ENCODE data around the gene GALC.

The GALC gene

DNA sequence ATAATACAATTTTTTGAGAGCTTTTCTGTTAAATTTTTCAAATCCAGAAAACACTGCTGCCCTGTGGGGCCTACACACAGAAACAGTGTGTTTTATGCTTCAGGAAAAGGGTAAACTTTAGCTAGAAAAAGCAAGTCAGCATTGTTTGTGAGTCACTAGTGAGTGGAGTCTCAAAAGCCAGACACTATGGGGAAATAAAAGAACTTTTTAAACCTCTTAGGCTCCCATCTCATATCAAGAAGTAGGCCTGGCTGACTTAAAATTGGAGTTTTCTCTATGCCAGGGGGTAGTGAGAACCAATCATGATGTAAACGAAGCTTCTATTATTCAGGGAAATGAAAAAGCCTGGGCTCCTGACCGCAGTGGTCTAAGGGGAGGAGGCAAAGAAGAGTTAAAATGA is 24.6 kb upstream of the GALC start:
- H3K4me1 ChIP-seq, result no peaks in the 10 kb centered on the region
- H3K4me3 ChIP-seq, result no peak overlapping the region
- DNase-seq (ENCODE audit: low spot score in 2 of 2), result no peak
- no peaks in the 10 kb centered on the region for H3K36me3 ChIP-seq (replicated peaks)
- H3K27me3 ChIP-seq (ENCODE audit: low read depth), result no peaks in the 10 kb centered on the region
- no peaks in the 10 kb centered on the region for H3K9me3 ChIP-seq
- in situ Hi-C loops (cut with MboI; ENCODE audit: low sequenced_read_pairs), result no loop called here

DNA sequence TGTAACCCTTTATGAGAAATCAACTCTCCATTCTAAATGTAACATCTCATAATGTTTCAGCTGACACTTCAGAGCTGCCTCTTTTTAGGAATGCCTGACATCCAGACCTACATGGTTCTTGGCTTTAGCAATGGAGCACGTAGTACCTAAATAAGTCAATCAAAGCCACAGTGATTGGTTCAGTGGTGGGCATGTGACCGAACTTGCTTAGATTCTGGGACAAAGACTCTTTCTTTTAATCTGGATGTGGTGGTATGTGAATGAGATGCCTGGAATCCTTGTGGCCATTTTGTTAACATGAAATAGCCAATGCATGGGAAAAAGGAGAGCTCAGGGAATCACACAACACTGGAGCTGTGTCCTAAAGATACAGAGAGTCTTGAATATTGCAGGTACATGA is 23.8 kb upstream of the GALC start:
- no peaks in the 10 kb centered on the region for H3K9me3 ChIP-seq
- no peak overlapping the region for H3K4me3 ChIP-seq
- no peaks in the 10 kb centered on the region for H3K36me3 ChIP-seq (replicated peaks)
- no peaks in the 10 kb centered on the region for H3K27me3 ChIP-seq (ENCODE audit: low read depth)
- in situ Hi-C loops (cut with MboI; ENCODE audit: low sequenced_read_pairs), result no loop called here
- no peaks in the 10 kb centered on the region for H3K4me1 ChIP-seq
- no peak for DNase-seq (ENCODE audit: low spot score in 2 of 2)

DNA sequence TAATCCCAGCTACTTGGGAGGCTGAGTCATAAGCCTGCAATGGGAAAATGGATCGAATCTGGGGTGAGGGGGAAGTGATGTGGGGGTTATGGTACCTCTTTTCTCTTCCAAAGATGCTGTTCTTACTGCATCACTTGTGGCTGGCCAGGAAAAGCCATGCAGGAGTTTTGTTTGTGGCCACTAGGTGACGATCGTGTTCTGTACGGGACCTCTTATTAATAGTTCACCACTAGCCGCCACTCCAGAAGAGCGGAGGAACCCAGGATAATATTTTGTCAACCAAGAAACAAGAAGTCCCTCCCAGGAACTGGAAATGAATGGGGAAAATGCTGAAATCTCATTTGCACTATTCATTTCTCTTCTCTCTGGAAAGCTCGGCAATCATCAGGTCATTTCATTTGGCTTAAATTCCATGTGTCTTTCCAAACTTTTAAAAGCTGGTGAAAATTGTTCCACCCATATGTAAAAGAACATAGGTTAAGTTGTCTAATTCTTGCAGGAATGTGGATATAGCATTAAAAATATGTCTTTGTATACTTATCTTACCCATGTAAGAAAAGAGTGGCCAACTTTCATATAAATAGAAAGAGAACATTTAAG is 20.9 kb upstream of the GALC start:
- in situ Hi-C loops (cut with MboI; ENCODE audit: low sequenced_read_pairs), result no loop called here

DNA sequence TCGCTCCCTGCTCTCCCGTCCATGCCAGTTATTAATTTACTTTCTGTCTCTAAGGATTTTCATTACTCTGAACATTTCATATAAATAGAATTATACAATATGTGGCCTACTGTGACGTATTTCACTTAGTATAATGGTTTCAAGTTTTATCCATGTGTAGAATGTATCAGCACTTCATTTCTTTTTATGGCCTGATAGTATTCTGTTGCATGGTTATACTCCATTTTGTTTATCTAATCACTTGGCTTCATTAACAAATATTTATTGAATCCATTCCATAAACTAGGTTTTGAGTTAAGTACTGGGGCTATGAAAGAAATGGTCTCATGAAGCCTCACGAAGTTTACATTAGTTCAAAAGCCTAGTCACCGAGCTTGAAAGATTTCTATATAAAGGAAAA is 19.5 kb upstream of the GALC start:
- no peaks in the 10 kb centered on the region for H3K9me3 ChIP-seq
- no peaks in the 10 kb centered on the region for H3K4me1 ChIP-seq
- DNase-seq (ENCODE audit: low spot score in 2 of 2), result no peak
- H3K36me3 ChIP-seq (replicated peaks), result no peaks in the 10 kb centered on the region
- no peaks in the 10 kb centered on the region for H3K27me3 ChIP-seq (ENCODE audit: low read depth)
- in situ Hi-C loops (cut with MboI; ENCODE audit: low sequenced_read_pairs), result no loop called here
- H3K4me3 ChIP-seq, result no peak overlapping the region

More for the DNA sequence above, 20.9 kb upstream of the GALC start:
- Histone ChIP-seq H3K9me3 (no peaks in the 10 kb centered on the region), H3K27me3 (ENCODE audit: low read depth) (no peaks in the 10 kb centered on the region), H3K36me3 (replicated peaks) (no peaks in the 10 kb centered on the region), H3K4me3 (no peak overlapping the region), H3K4me1 (no peaks in the 10 kb centered on the region)
- peak; percentile 52 to 66 for DNase-seq (ENCODE audit: low spot score in 2 of 2)

DNA sequence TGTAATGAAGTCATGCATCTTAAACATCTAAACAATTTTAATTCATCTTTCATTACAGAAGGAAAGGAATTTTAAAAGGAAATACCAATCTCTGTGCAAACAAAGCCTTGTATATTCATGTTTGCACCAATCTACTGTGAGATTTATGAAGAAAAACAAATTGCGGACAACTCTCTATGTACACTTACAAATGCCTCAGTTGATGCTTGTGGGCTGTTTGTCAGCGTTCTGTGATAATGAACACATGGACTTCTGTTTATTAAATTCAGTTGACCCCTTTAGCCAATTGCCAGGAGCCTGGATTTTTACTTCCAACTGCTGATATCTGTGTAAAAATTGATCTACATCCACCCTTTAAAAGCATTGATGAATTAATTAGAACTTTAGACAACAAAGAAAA is 17.3 kb upstream of the GALC start:
- no peaks in the 10 kb centered on the region for H3K36me3 ChIP-seq (replicated peaks)
- H3K27me3 ChIP-seq (ENCODE audit: low read depth), result no peaks in the 10 kb centered on the region
- DNase-seq (ENCODE audit: low spot score in 2 of 2), result no peak
- no peak overlapping the region for H3K4me3 ChIP-seq
- in situ Hi-C loops (cut with MboI; ENCODE audit: low sequenced_read_pairs), result no loop called here
- H3K9me3 ChIP-seq, result no peaks in the 10 kb centered on the region
- no peaks in the 10 kb centered on the region for H3K4me1 ChIP-seq

DNA sequence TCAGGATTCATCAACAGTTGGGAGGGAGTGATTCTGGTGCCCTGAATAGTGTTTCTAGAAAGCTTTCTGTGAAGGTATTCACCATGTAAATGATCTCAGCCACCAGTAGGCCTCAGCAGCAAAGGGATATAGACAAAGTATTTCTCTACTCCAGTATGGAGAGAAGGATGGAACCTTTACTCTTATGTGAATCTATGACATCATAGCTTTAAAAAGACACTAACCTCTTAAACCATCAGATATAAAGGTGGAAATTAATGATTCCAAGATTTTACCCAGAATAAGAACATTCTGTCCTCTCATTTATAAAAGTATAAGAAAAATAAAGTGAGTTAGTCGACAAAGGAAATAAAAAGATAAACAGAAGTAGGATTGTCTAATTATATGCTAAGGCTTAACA is 16.5 kb upstream of the GALC start:
- DNase-seq (ENCODE audit: low spot score in 2 of 2), result no peak
- in situ Hi-C loops (cut with MboI; ENCODE audit: low sequenced_read_pairs), result no loop called here
- Histone ChIP-seq H3K9me3 (no peaks in the 10 kb centered on the region), H3K27me3 (ENCODE audit: low read depth) (no peaks in the 10 kb centered on the region), H3K4me3 (no peak overlapping the region), H3K4me1 (no peaks in the 10 kb centered on the region), H3K36me3 (replicated peaks) (no peaks in the 10 kb centered on the region)

DNA sequence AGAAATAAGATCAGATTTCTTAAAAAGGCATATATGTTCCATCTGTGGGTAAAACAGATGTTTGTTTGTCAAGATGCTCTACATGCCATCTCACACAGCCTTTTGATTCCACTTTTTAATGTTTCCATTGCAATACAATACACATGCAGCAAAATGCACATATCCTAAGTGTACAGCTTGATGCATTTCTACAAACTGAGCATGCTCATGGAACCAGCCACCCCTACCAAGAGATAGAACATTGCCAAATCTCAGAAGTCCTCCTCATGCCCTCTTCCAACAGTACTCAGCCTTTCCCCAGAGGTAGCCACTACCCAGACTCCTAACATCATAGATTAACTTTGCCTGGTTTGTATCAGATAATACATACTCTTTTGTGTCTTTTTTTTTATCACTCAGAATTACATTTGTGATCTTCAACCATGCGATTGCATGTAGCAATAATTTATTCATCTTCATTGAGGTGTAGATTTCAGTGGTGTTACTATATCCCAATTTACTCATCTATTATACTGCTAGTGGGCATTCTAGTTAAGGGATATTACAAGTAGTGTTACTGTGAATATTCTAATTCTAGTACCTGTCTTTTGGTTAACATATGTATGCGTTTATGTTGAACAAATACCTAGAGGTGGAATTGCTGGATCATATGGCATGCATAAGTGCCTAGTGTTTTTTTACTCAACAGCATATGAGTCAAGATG is 15.2 kb upstream of the GALC start:
- H3K27me3 ChIP-seq (ENCODE audit: low read depth), result no peaks in the 10 kb centered on the region
- DNase-seq (ENCODE audit: low spot score in 2 of 2), result no peak
- no peaks in the 10 kb centered on the region for H3K4me1 ChIP-seq
- H3K36me3 ChIP-seq (replicated peaks), result no peaks in the 10 kb centered on the region
- H3K4me3 ChIP-seq, result no peak overlapping the region
- H3K9me3 ChIP-seq, result no peaks in the 10 kb centered on the region
- in situ Hi-C loops (cut with MboI; ENCODE audit: low sequenced_read_pairs), result no loop called here

- H3K9me3 ChIP-seq, result no peaks in the 10 kb centered on the region
- no peaks in the 10 kb centered on the region for H3K27me3 ChIP-seq (ENCODE audit: low read depth)
- no peaks in the 10 kb centered on the region for H3K36me3 ChIP-seq (replicated peaks)
- no peak overlapping the region for H3K4me3 ChIP-seq
- in situ Hi-C loops (cut with MboI; ENCODE audit: low sequenced_read_pairs), result no loop called here
- no peak for DNase-seq (ENCODE audit: low spot score in 2 of 2)
- H3K4me1 ChIP-seq, result no peaks in the 10 kb centered on the region
These were observed 14.6 kb upstream of the GALC start for GRCh38 chr14:88007608-88008007.

DNA sequence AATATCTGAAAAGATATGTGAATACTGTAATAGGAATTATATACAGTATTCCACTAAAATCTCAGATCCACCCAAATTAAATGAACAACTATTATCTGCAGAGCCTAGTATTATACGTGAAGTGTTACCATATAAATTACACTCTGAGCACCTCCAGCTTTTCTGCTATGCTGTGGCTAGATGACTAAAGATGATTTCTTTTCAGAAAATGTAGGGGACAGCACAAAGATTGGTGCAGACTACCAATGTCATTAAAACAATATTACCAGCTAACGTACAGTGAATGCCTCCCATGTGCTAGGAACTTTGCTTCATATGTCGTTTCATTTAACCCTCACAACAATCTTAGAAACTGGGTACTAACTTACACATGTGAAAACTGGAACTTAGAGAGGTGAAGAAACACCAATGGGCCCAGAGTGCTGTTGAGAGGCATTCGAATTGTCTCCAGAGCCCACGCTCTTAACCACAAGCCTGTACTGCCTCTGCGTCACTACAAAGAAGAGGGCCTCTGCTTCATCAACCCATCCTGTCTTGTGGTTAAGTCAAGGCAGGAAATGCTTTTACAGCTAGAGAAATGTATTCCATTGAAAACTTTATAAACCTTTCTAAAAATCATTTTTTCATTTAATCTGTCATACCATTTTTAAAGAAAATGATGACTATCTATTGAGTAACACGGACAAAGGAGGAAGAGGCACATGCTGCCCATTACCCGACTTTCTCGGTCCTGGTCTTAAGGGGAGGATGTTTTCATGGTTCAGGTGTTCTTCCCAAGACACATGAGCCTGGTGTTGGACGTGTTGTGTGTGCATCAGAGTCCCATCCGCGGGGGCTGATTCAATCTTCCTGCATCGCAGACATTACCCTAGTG is 13.2 kb upstream of the GALC start:
- in situ Hi-C loops (cut with MboI; ENCODE audit: low sequenced_read_pairs), result no loop called here
- Histone ChIP-seq H3K27me3 (ENCODE audit: low read depth) (no peaks in the 10 kb centered on the region), H3K9me3 (no peaks in the 10 kb centered on the region), H3K4me3 (no peak overlapping the region), H3K4me1 (no peaks in the 10 kb centered on the region), H3K36me3 (replicated peaks) (no peaks in the 10 kb centered on the region)
- no peak for DNase-seq (ENCODE audit: low spot score in 2 of 2)

GRCh38 chr14:88005050-88005481 is 12.1 kb upstream of the GALC start, which contains the start of gene GPR65:
GPR65 (plus strand) TSS chr14:88005135; CDS start chr14:88010848, 5,713 bp downstream.
- Histone ChIP-seq H3K4me1 (no peaks in the 10 kb centered on the region), H3K27me3 (ENCODE audit: low read depth) (no peaks in the 10 kb centered on the region), H3K9me3 (no peaks in the 10 kb centered on the region), H3K4me3 (no peak within 1 kb of the TSS), H3K36me3 (replicated peaks) (no peaks in the 10 kb centered on the region)
- in situ Hi-C loops (cut with MboI; ENCODE audit: low sequenced_read_pairs), result no loop called here
- no peak for DNase-seq (ENCODE audit: low spot score in 2 of 2)

DNA sequence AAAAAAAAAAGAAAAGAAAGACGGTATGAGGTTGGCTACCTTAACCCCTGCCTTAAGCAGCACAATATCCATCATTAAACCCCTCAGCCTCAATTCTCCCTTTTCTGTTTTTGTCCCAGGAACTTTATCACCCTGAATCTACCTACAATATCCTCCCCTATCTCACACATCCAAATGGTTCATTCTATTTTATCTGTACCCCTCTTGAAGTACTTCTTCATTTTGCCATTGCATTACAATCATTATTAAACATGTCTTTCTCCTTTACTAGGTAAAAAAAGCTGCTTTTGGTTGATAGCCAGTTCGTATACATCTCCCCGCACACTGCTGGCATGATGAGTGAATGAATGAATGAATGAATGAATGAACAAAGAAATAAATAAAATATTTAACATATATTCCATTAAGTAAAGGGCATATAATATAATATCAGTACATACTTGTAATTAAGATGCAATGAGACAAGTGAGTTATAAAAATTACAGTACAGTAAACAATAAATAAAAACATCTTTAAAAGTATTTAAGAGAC is 11.6 kb upstream of the GALC start:
- Histone ChIP-seq H3K4me1 (no peaks in the 10 kb centered on the region), H3K27me3 (ENCODE audit: low read depth) (no peaks in the 10 kb centered on the region), H3K36me3 (replicated peaks) (no peaks in the 10 kb centered on the region), H3K9me3 (no peaks in the 10 kb centered on the region), H3K4me3 (no peak overlapping the region)
- in situ Hi-C loops (cut with MboI; ENCODE audit: low sequenced_read_pairs), result no loop called here
- no peak for DNase-seq (ENCODE audit: low spot score in 2 of 2)

GRCh38 chr14:88003425-88003824 is 10.4 kb upstream of the GALC start:
- no peaks in the 10 kb centered on the region for H3K4me1 ChIP-seq
- no peaks in the 10 kb centered on the region for H3K36me3 ChIP-seq (replicated peaks)
- in situ Hi-C loops (cut with MboI; ENCODE audit: low sequenced_read_pairs), result no loop called here
- H3K9me3 ChIP-seq, result no peaks in the 10 kb centered on the region
- DNase-seq (ENCODE audit: low spot score in 2 of 2), result no peak
- H3K4me3 ChIP-seq, result no peak overlapping the region
- no peaks in the 10 kb centered on the region for H3K27me3 ChIP-seq (ENCODE audit: low read depth)

- DNase-seq (ENCODE audit: low spot score in 2 of 2), result no peak
- no peaks in the 10 kb centered on the region for H3K9me3 ChIP-seq
- no peaks in the 10 kb centered on the region for H3K36me3 ChIP-seq (replicated peaks)
- in situ Hi-C loops (cut with MboI; ENCODE audit: low sequenced_read_pairs), result no loop called here
- no peak overlapping the region for H3K4me3 ChIP-seq
- H3K27me3 ChIP-seq (ENCODE audit: low read depth), result no peaks in the 10 kb centered on the region
- H3K4me1 ChIP-seq, result no peaks in the 10 kb centered on the region
These were observed 9.6 kb upstream of the GALC start for GRCh38 chr14:88002421-88003075.
